MCF 10A (cell line): Measurements from ENCODE around the gene NREP. TPM values are rescaled to one million over a fixed set of nuclear protein-coding genes. Genes with fewer than 3 reads are reported as not detected.

Source experiments
- BruUV-seq: library from RNA; stranded (reverse); fragments of 400-500 nt; replicated peaks from 2 replicates; lab custom pipeline; 2021; lab: Mats Ljungman, UMichigan
- CTCF ChIA-PET: fragments of 300-600 bp; sonication (Branson Sonifier 250); formaldehyde crosslinking; extraction: SDS; loops from one replicate; lab custom pipeline; 2021; ENCODE audit warnings: antibody characterized with exemption, inconsistent platforms; lab: Yijun Ruan, JAX
- POLR2A ChIA-PET: fragments of 300-600, 350-650 bp; sonication (Branson Sonifier 250); formaldehyde crosslinking; extraction: SDS; loops from one replicate; lab custom pipeline; 2020; ENCODE audit warnings: antibody characterized with exemption, inconsistent platforms; lab: Yijun Ruan, JAX
- DNase-seq: peaks from one replicate; pipeline ENCODE4 v3.0.0-alpha.2; 2018; ENCODE audit not compliant: unreplicated experiment
- H3K27ac Mint-ChIP-seq: one replicate; pipeline ENCODE4 v1.8.0; 2022; ENCODE audit warnings: mild to moderate bottlenecking, low read depth, mixed read lengths; ENCODE audit not compliant: unreplicated experiment
- H3K27me3 Mint-ChIP-seq: one replicate; pipeline ENCODE4 v1.8.0; 2022; ENCODE audit warnings: mixed read lengths; ENCODE audit not compliant: insufficient read depth, unreplicated experiment
- H3K36me3 Mint-ChIP-seq: one replicate; pipeline ENCODE4 v1.8.0; 2022; ENCODE audit warnings: mild to moderate bottlenecking, moderate library complexity, mixed read lengths; ENCODE audit not compliant: insufficient read depth, unreplicated experiment
- H3K4me1 Mint-ChIP-seq: one replicate; pipeline ENCODE4 v1.8.0; 2022; ENCODE audit warnings: mixed read lengths; ENCODE audit not compliant: insufficient read depth, unreplicated experiment
- H3K4me3 Mint-ChIP-seq: one replicate; pipeline ENCODE4 v1.8.0; 2022; ENCODE audit warnings: mild to moderate bottlenecking, moderate library complexity, mixed read lengths; ENCODE audit not compliant: unreplicated experiment
- H3K9me3 Mint-ChIP-seq: one replicate; pipeline ENCODE4 v1.8.0; 2022; ENCODE audit warnings: mixed read lengths; ENCODE audit not compliant: unreplicated experiment
- CTCF ChIP-seq: fragments of 200-600 bp; IDR thresholded peaks from one replicate; pipeline ENCODE4 v1.8.0; 2022; ENCODE audit warnings: antibody characterized with exemption, mild to moderate bottlenecking; ENCODE audit not compliant: unreplicated experiment
- intact Hi-C: fragments of 100-400 bp; cut with micrococcal nuclease; formaldehyde crosslinking; loops from 2 replicates; pipeline ENCODE4 v1.14.1; 2022
- total RNA-seq: library from RNA; stranded (reverse); gene quantifications from 2 replicates; pipeline ENCODE4 v1.2.3, GENCODE V29; 2022

The NREP gene
- total RNA-seq, 1 experiment from 2014 or later = 2.5 TPM

- TF ChIP-seq CTCF = no peak
- peaks cover 17% of the 10 kb centered on the region for H3K4me1 Mint-ChIP-seq
- DNase-seq = no peak
- intact Hi-C loops = loop anchor here (10.0 kb wide), 1 partner anchor 173 kb away; no protein-coding TSS in a partner anchor
- no peak overlapping the region for H3K4me3 Mint-ChIP-seq
- H3K27me3 Mint-ChIP-seq = no peaks in the 10 kb centered on the region
- no TSS peak for BruUV-seq
- no peaks in the 10 kb centered on the region for H3K36me3 Mint-ChIP-seq
- H3K27ac Mint-ChIP-seq = no peak overlapping the region
- POLR2A ChIA-PET = interaction anchor here (0.8 to 1.8 kb wide), 2 partner anchors 9 to 11 kb away, joined by 5 to 10 read pairs; no protein-coding TSS in a partner anchor
- CTCF ChIA-PET = interaction anchor here (0.8 to 2.3 kb wide), 6 partner anchors 12 to 477 kb away, joined by 3 to 16 read pairs (median 3); no protein-coding TSS in a partner anchor
- no peaks in the 10 kb centered on the region for H3K9me3 Mint-ChIP-seq
Observed at GRCh38 chr5:111682121-111682520, 74.9 kb downstream of the NREP start.

- Mint-ChIP-seq H3K4me1 (peaks cover 22% of the 10 kb centered on the region), H3K27ac (peak overlapping the region; percentile 83), H3K27me3 (no peaks in the 10 kb centered on the region), H3K36me3 (no peaks in the 10 kb centered on the region), H3K9me3 (no peaks in the 10 kb centered on the region), H3K4me3 (no peak overlapping the region)
- POLR2A ChIA-PET = interaction anchor here (0.8 to 2.4 kb wide), 10 partner anchors 8 to 131 kb away, joined by 3 to 21 read pairs (median 6); no protein-coding TSS in a partner anchor
- CTCF ChIA-PET = interaction anchor here (0.6 to 2.3 kb wide), 9 partner anchors 8 to 477 kb away, joined by 3 to 16 read pairs (median 3); no protein-coding TSS in a partner anchor
- no peak for DNase-seq
- TSS peak; percentile 65 for BruUV-seq
- intact Hi-C loops = loop anchor here (1.0 to 10.0 kb wide), 5 partner anchors 26 to 465 kb away; partner anchors contain the start of gene NREP
- no peak for TF ChIP-seq CTCF
Observed at GRCh38 chr5:111681414-111682120, 75.4 kb downstream of the NREP start.

- Mint-ChIP-seq H3K9me3 (no peaks in the 10 kb centered on the region), H3K27ac (peak overlapping the region; percentile 83), H3K36me3 (no peaks in the 10 kb centered on the region), H3K4me3 (peak overlapping the region; percentile 35), H3K4me1 (peaks cover 29% of the 10 kb centered on the region), H3K27me3 (no peaks in the 10 kb centered on the region)
- ChIA-PET POLR2A (interaction anchor here (0.6 to 2.4 kb wide), 12 partner anchors 9 to 480 kb away, joined by 3 to 21 read pairs (median 4); no protein-coding TSS in a partner anchor), CTCF (interaction anchor here (0.6 to 2.3 kb wide), 6 partner anchors 9 to 149 kb away, joined by 3 to 16 read pairs (median 3); no protein-coding TSS in a partner anchor)
- intact Hi-C loops = loop anchor here (1.0 to 10.0 kb wide), 5 partner anchors 26 to 466 kb away; partner anchors contain the start of gene NREP
- peak; percentile 98 for DNase-seq
- no peak for TF ChIP-seq CTCF
- BruUV-seq = no TSS peak
Observed at GRCh38 chr5:111680737-111681413, 76.1 kb downstream of the NREP start.
